LNCAP (cell line): Measurements from ENCODE around the gene CARS1.

Source experiments
- CTCF ChIP-seq: fragments of 450-650 bp; IDR thresholded peaks from 2 replicates; pipeline ENCODE4 v1.5.1; 2017; ENCODE audit warnings: mild to moderate bottlenecking

Gene CARS1

GRCh38 chr11:3050386-3051195 lies 6.6 kb downstream of the CARS1 start:
- no peak for TF ChIP-seq CTCF

- TF ChIP-seq CTCF: no peak
Measured at GRCh38 chr11:3049430-3050243, 7.6 kb downstream of the CARS1 start.

GRCh38 chr11:3047637-3048036 lies 9.6 kb downstream of the CARS1 start:
- no peak for TF ChIP-seq CTCF

- TF ChIP-seq CTCF: no peak
Measured at GRCh38 chr11:3046641-3047040, 10.6 kb downstream of the CARS1 start.

GRCh38 chr11:3046190-3046589 lies 11.0 kb downstream of the CARS1 start:
- no peak; the same call in 1 of the 2 replicates for TF ChIP-seq CTCF

- no peak for TF ChIP-seq CTCF
Measured at GRCh38 chr11:3044915-3045314, 12.3 kb downstream of the CARS1 start.

GRCh38 chr11:3044004-3044403 lies 13.2 kb downstream of the CARS1 start:
- no peak for TF ChIP-seq CTCF
